OCI-LY7 (cell line): Measurements from ENCODE around the gene LPIN1. TPM values are rescaled to one million over a fixed set of nuclear protein-coding genes. Genes with fewer than 3 reads are reported as not detected.
A peak's percentile ranks its signal among the peaks of the same experiment; 100 is the strongest.

ENCODE experiments used
- BruUV-seq: library from RNA; stranded (reverse); fragments of 400-500 nt; replicated peaks from 2 replicates; lab custom pipeline; 2021; lab: Mats Ljungman, UMichigan
- CTCF ChIA-PET: fragments of 300-600 bp; sonication (Branson Sonifier 250); formaldehyde crosslinking; loops from one replicate; lab custom pipeline; 2022; ENCODE audit warnings: antibody characterized with exemption; ENCODE audit not compliant: unreplicated experiment; lab: Charles Lee
- POLR2A ChIA-PET: fragments of 300-600 bp; sonication (Branson Sonifier 250); formaldehyde crosslinking; loops from one replicate; lab custom pipeline; 2022; ENCODE audit warnings: antibody characterized with exemption; lab: Charles Lee
- DNase-seq: peaks from one replicate; pipeline ENCODE4 v3.0.0-alpha.2; 2015; ENCODE audit warnings: low spot score
- H2AFZ ChIP-seq: fragments of 200-600 bp; sonication (generic), shearing (Covaris generic); 2 replicates; pipeline ENCODE4 v1.6.1; 2014; ENCODE audit warnings: mild to moderate bottlenecking, antibody characterized with exemption, low read length, moderate library complexity
- H3K27ac ChIP-seq: fragments of 200-600 bp; sonication (generic); 2 replicates; pipeline ENCODE4 v1.5.1; 2014; ENCODE audit warnings: mixed run types, low read depth, mild to moderate bottlenecking, moderate library complexity, low read length, inconsistent platforms; ENCODE audit not compliant: poor library complexity, severe bottlenecking
- H3K36me3 ChIP-seq: fragments of 200-600 bp; sonication (generic); 2 replicates; pipeline ENCODE4 v1.6.1; 2014; ENCODE audit warnings: mild to moderate bottlenecking, antibody characterized with exemption, low read length, moderate library complexity, mixed read lengths; ENCODE audit not compliant: insufficient read depth
- H3K4me1 ChIP-seq: fragments of 200-600 bp; sonication (generic); 2 replicates; pipeline ENCODE4 v1.5.1; 2014; ENCODE audit warnings: mild to moderate bottlenecking, low read length; ENCODE audit not compliant: insufficient read depth, poor library complexity, severe bottlenecking
- H3K4me2 ChIP-seq: fragments of 200-600 bp; sonication (generic); 2 replicates; pipeline ENCODE4 v1.6.1; 2014; ENCODE audit warnings: mild to moderate bottlenecking, low read length
- H3K4me3 ChIP-seq: fragments of 200-600 bp; sonication (generic); 2 replicates; pipeline ENCODE4 v1.5.1; 2014; ENCODE audit warnings: mild to moderate bottlenecking, low read depth, low read length; ENCODE audit not compliant: poor library complexity, severe bottlenecking
- H3K79me2 ChIP-seq: fragments of 200-600 bp; sonication (generic); 2 replicates; pipeline ENCODE4 v1.6.1; 2016; ENCODE audit warnings: low read depth, mild to moderate bottlenecking, low read length, moderate library complexity, mixed read lengths; ENCODE audit not compliant: insufficient read depth
- H3K9me2 ChIP-seq: fragments of 200-600 bp; sonication (generic); 2 replicates; pipeline ENCODE4 v1.6.1; 2016; ENCODE audit warnings: mild to moderate bottlenecking, low read length, mixed read lengths; ENCODE audit not compliant: insufficient read depth
- H3K9me3 ChIP-seq: fragments of 200-600 bp; sonication (generic); 2 replicates; pipeline ENCODE4 v1.6.1; 2014; ENCODE audit warnings: mild to moderate bottlenecking, mixed run types, low read length, mixed read lengths
- H4K20me1 ChIP-seq: fragments of 200-600 bp; sonication (generic); 2 replicates; pipeline ENCODE4 v1.6.1; 2014; ENCODE audit warnings: mild to moderate bottlenecking, antibody characterized with exemption, low read length, moderate library complexity, mixed read lengths; ENCODE audit not compliant: insufficient read depth
- EZH2phosphoT487 ChIP-seq: fragments of 200-600 bp; sonication (generic); IDR thresholded peaks from 2 replicates; pipeline ENCODE4 v1.6.1; 2018; ENCODE audit warnings: low read depth, borderline replicate concordance, mild to moderate bottlenecking, mixed run types, antibody characterized with exemption, low read length, moderate library complexity, mixed read lengths
- intact Hi-C: fragments of 100-400 bp; cut with micrococcal nuclease; formaldehyde crosslinking; loops from one replicate; pipeline ENCODE4 v1.10.0; 2022; ENCODE audit not compliant: unreplicated experiment
- total RNA-seq, 2 experiments: library from RNA; depleted of rRNA in 1 of 2; stranded (reverse); fragments of >200 nt in 1 of 2; shearing (Covaris generic) in 1 of 2; gene quantifications; 2 replicates each; pipeline ENCODE4 v1.2.3, GENCODE V29; 2014 to 2022
- TF ChIP-seq, protein P1 (sequence below): fragments of 200-600 bp; sonication (generic); conservative IDR thresholded peaks from 2 replicates; pipeline ENCODE4 v1.5.1; 2014; ENCODE audit warnings: mild to moderate bottlenecking, antibody characterized with exemption, low read length, moderate library complexity, mixed read lengths

The LPIN1 gene
- total RNA-seq, 2 experiments from 2014 or later, result 56.9 to 70.2 TPM

DNA sequence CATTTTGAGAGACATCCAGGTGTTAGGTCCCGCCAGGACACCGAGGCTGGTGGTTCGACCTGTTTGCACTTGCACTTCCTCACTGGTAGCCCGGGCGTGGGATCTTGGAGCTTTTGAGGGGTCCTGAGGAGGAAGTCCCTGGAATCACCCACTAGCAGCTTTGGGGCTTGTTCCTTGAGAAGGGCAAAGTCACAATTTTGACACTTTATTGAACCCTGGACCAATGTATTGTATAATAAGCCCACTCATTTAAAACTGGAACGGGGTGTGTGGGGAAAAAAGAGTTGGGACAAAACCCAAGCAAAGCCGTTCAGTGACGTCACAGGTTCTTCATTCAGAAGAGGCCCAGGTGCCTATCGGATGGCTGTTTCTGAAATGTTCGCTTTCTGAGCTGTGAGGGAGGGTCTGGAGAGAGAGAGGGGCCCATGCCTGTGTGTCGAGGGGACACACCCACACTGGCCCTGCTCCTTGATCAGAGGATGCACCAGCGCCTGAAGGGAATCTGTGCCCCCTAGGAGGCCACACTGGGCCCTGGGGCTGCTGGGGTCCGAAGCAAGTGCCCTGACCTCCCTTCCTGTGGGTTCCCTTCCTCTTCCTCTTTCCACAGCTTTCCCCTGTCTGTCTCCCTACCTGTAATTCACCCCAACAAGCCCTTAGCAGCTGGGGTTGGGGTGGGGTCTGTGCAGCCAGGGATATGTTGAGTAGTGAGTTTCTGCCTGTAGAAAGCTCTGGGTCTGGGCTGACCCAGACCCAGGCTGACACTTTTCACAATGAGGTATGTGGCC is 2.6 kb downstream of the LPIN1 start:
- Histone ChIP-seq H3K27ac (peak overlapping the region; percentile 88), H3K9me2 (no peaks in the 10 kb centered on the region), H3K4me2 (peak overlapping the region; percentile 98), H3K9me3 (no peaks in the 10 kb centered on the region), H3K4me1 (peaks cover 85% of the 10 kb centered on the region), H4K20me1 (peaks cover 26% of the 10 kb centered on the region), H2AFZ (no peak overlapping the region), H3K4me3 (peak overlapping the region; percentile 80), H3K79me2 (peaks cover 63% of the 10 kb centered on the region), H3K36me3 (0 out of 2 replicates have a peak, but pooled peaks cover 2% of the 10 kb centered on the region)
- TF ChIP-seq, protein P1, sequence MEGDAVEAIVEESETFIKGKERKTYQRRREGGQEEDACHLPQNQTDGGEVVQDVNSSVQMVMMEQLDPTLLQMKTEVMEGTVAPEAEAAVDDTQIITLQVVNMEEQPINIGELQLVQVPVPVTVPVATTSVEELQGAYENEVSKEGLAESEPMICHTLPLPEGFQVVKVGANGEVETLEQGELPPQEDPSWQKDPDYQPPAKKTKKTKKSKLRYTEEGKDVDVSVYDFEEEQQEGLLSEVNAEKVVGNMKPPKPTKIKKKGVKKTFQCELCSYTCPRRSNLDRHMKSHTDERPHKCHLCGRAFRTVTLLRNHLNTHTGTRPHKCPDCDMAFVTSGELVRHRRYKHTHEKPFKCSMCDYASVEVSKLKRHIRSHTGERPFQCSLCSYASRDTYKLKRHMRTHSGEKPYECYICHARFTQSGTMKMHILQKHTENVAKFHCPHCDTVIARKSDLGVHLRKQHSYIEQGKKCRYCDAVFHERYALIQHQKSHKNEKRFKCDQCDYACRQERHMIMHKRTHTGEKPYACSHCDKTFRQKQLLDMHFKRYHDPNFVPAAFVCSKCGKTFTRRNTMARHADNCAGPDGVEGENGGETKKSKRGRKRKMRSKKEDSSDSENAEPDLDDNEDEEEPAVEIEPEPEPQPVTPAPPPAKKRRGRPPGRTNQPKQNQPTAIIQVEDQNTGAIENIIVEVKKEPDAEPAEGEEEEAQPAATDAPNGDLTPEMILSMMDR, result no peak
- TF ChIP-seq EZH2phosphoT487, result no peak
- BruUV-seq, result no TSS peak
- DNase-seq, result peak; percentile 36
- intact Hi-C loops, result loop anchor here (5.0 kb wide), 3 partner anchors 283 to 968 kb away; partner anchors contain the start of genes PDIA6 and TRIB2
- CTCF ChIA-PET, result interaction anchor here (1.7 kb wide), 1 partner anchor 30 kb away, joined by 4 read pairs; no protein-coding TSS in a partner anchor
- POLR2A ChIA-PET, result interaction anchor here (0.6 to 1.3 kb wide), 3 partner anchors 12 to 1025 kb away, joined by 3 to 4 read pairs (median 4); no protein-coding TSS in a partner anchor

- peak overlapping the region; percentile 80 for H3K4me3 ChIP-seq
- no peaks in the 10 kb centered on the region for H3K9me3 ChIP-seq
- TF ChIP-seq EZH2phosphoT487, result no peak
- TF ChIP-seq, protein P1, result no peak
- BruUV-seq, result no TSS peak
- peaks cover 71% of the 10 kb centered on the region for H3K79me2 ChIP-seq
- peak overlapping the region; percentile 98 for H3K4me2 ChIP-seq
- no peak overlapping the region for H2AFZ ChIP-seq
- 0 out of 2 replicates have a peak, but pooled peaks cover 2% of the 10 kb centered on the region for H3K36me3 ChIP-seq
- peak; percentile 51 for DNase-seq
- no peaks in the 10 kb centered on the region for H3K9me2 ChIP-seq
- ChIA-PET CTCF (interaction anchor here (1.7 kb wide), 1 partner anchor 30 kb away, joined by 4 read pairs; no protein-coding TSS in a partner anchor), POLR2A (interaction anchor here (0.6 to 2.1 kb wide), 5 partner anchors 11 to 1024 kb away, joined by 3 to 6 read pairs (median 4); no protein-coding TSS in a partner anchor)
- H3K4me1 ChIP-seq, result peaks cover 85% of the 10 kb centered on the region
- H4K20me1 ChIP-seq, result peaks cover 34% of the 10 kb centered on the region
- intact Hi-C loops, result loop anchor here (5.0 kb wide), 5 partner anchors 283 to 1302 kb away; partner anchors contain the start of genes ODC1, PDIA6 and TRIB2
- peak overlapping the region; percentile 88 for H3K27ac ChIP-seq
Observed at GRCh38 chr2:11749646-11750349, 3.4 kb downstream of the LPIN1 start.
